Muscle layer of colon (tissue), 2 donors: ENCODE measurements around the gene TM4SF1.

Experiments
- H3K27ac ChIP-seq: one replicate; pipeline ENCODE4 v1.7.0; 2013; ENCODE audit warnings: low read depth, mild to moderate bottlenecking, low read length, moderate library complexity
- H3K27me3 ChIP-seq, 2 donors: one replicate each; pipeline ENCODE4 v1.7.0; 2013; ENCODE audit warnings: low read length in 2 of 2, mild to moderate bottlenecking in 2 of 2; ENCODE audit not compliant: insufficient read depth in 2 of 2, control insufficient read depth in 1 of 2
- H3K36me3 ChIP-seq: one replicate; pipeline ENCODE4 v1.7.0; 2013; ENCODE audit warnings: mild to moderate bottlenecking, low read length; ENCODE audit not compliant: insufficient read depth
- H3K4me1 ChIP-seq: one replicate; pipeline ENCODE4 v1.7.0; 2013; ENCODE audit warnings: mild to moderate bottlenecking, low read length; ENCODE audit not compliant: insufficient read depth
- H3K4me3 ChIP-seq, 2 donors: one replicate each; pipeline ENCODE4 v1.7.0; 2013; ENCODE audit warnings: low read length in 2 of 2, low read depth in 1 of 2, mild to moderate bottlenecking in 1 of 2, moderate library complexity in 1 of 2
- H3K9ac ChIP-seq: one replicate; pipeline ENCODE4 v1.7.0; 2013; ENCODE audit warnings: low read length
- H3K9me3 ChIP-seq: one replicate; pipeline ENCODE4 v1.7.0; 2013; ENCODE audit warnings: mild to moderate bottlenecking, low read length
- donor health status: abdominal sarcoma.
- donor health status: Adenocarcinoma of cecum.

The TM4SF1 gene

DNA sequence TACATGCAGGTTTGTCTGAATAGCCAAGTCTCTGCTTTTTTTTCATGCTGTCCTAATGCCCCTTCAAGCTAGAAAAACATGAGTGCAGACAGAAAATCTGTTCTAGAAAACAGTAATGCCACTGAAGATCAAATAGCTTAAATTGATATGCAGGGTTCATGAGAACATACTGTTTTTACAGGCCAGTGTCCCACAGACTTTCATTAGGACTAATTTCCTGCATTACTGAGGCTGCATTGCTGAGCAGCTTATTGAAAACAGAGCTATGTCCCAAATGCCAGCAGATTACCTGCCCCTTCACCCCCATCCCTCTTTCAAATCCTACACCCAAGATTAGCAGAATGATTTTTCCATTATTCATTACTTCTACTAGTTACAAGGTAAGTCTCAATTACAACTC, 44.7 kb downstream of the TM4SF1 start:
- no peaks in the 10 kb centered on the region for H3K9me3 ChIP-seq
- no peaks in the 10 kb centered on the region for H3K4me1 ChIP-seq
- H3K4me3 ChIP-seq = no peak overlapping the region
- H3K36me3 ChIP-seq = no peaks in the 10 kb centered on the region
- no peak overlapping the region for H3K27ac ChIP-seq
- H3K9ac ChIP-seq = no peak overlapping the region
- H3K27me3 ChIP-seq = no peaks in the 10 kb centered on the region

DNA sequence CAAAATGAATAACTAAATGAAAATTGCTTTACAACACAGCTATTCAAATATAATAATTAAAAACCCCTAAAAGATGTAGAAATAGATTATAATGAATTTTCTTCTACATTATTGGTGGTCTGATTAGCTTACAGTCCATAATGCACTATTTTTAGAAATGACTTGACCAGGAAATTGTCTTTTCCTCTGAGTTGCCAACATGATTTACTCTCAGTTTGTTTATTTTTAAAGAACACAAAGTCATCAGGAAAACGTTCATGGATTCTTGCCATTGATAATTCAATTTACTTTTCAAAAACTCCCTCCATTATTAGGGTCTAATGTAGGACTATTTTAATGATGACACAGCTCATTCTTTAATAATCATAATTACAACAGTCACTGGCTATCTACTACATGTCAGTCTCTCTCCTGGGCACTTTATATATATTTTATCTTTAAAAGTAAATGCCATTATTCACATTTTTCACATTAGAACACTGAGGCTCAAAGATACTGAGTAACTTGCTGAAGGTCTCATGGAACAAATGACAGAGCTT, 45.2 kb downstream of the TM4SF1 start:
- no peak overlapping the region for H3K27ac ChIP-seq
- H3K9me3 ChIP-seq = no peaks in the 10 kb centered on the region
- H3K27me3 ChIP-seq = no peaks in the 10 kb centered on the region
- H3K4me3 ChIP-seq = no peak overlapping the region
- H3K4me1 ChIP-seq = no peaks in the 10 kb centered on the region
- no peaks in the 10 kb centered on the region for H3K36me3 ChIP-seq
- no peak overlapping the region for H3K9ac ChIP-seq

DNA sequence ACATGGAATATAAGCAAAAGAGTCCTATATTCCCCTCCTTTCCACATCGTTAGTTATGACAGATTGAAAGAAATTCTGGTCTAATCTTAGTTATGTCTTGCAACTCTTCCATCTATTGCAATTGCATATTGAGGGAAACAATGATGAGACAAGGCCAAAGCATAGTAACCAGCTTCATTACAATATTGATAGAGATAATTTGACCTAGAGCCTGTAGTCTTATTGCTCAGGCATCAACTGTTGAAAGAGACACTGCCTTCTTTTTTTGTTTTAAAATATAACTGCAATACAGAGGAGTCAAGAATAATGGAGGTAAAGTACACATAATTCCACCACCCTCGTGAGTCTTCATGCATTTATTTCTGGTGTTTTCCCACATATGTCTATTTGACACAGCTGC, 46.1 kb downstream of the TM4SF1 start:
- Histone ChIP-seq H3K4me3 (no peak overlapping the region), H3K4me1 (no peaks in the 10 kb centered on the region), H3K27me3 (no peaks in the 10 kb centered on the region), H3K9me3 (no peaks in the 10 kb centered on the region), H3K9ac (no peak overlapping the region), H3K36me3 (no peaks in the 10 kb centered on the region), H3K27ac (no peak overlapping the region)

DNA sequence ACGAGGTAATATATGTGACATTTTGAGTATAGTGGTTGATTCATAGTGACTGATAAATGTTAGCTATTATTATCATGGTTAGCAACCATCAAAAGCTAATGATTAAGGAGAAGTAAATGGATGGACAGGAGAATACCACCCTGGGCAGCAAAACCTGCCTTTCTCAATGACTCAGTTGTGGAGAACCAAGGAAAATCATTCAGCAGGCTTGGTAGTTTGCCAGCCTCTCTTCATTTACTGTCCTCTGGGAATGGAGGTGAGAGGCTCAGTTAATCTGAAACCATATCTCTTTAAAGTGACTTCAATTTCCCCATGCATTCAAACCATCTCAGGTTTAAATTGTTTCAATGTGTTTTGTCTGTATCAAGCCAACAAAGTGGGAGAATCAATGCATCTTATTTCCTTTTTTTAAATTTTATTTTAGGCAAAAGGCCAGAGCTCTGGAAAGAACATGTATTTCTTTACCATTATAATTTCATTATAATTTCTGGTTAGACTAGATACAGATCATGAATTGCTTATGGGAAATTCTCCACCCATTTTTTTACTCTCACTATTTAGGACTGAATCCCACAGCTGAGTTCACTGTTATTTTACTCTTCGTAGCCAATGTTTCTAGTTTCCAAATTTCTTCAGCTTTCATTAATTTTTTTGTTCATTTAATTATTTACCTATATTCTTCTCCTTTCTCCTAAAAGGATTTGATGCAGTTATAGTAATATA, 46.7 kb downstream of the TM4SF1 start:
- H3K4me1 ChIP-seq = no peaks in the 10 kb centered on the region
- no peaks in the 10 kb centered on the region for H3K9me3 ChIP-seq
- H3K27me3 ChIP-seq = no peaks in the 10 kb centered on the region
- H3K4me3 ChIP-seq = no peak overlapping the region
- H3K9ac ChIP-seq = no peak overlapping the region
- H3K36me3 ChIP-seq = no peaks in the 10 kb centered on the region
- H3K27ac ChIP-seq = no peak overlapping the region

DNA sequence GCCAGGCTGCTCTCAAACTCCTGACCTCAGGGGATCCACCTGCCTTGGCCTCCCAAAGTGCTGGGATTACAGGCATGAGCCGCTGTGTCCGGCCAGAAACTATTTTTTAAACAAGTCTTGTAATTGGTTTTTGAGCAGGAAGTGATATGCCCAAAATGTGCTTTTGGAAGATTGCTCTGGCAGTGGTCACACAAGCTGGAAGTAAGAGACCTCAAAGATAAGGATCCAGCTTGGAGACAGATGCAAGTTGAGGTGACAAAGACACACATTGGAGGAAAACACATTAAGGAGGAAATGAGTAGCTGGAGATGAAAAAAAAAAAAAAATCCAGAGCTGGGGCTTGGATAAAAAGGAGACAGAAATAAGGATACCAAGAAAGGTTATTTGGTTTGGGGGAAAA, 50.3 kb downstream of the TM4SF1 start:
- Histone ChIP-seq H3K4me1 (no peaks in the 10 kb centered on the region), H3K27me3 (no peaks in the 10 kb centered on the region), H3K36me3 (no peaks in the 10 kb centered on the region), H3K4me3 (no peak overlapping the region), H3K9me3 (no peaks in the 10 kb centered on the region), H3K9ac (no peak overlapping the region), H3K27ac (no peak overlapping the region)

DNA sequence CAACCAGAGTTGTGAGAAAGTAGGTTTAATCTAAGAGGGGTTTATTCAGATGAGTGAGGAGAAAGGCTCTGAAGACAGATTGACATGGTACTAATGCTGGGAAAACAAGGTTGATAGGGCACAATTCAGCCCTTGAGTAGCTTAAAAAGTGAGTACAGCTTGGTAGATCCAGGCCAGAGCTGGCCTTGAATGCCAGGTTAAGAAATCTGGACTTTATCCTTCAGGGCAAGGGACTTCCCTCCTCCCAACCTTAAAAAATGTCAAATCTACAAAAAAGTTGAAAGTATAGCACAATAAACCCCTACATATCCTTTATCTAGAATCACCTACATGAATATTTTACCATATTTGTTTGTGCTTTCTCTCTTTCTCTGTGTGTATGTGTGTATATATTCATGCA, 51.9 kb downstream of the TM4SF1 start:
- Histone ChIP-seq H3K36me3 (no peaks in the 10 kb centered on the region), H3K27me3 (no peaks in the 10 kb centered on the region), H3K9me3 (no peaks in the 10 kb centered on the region), H3K9ac (no peak overlapping the region), H3K4me3 (no peak overlapping the region), H3K4me1 (no peaks in the 10 kb centered on the region), H3K27ac (no peak overlapping the region)

DNA sequence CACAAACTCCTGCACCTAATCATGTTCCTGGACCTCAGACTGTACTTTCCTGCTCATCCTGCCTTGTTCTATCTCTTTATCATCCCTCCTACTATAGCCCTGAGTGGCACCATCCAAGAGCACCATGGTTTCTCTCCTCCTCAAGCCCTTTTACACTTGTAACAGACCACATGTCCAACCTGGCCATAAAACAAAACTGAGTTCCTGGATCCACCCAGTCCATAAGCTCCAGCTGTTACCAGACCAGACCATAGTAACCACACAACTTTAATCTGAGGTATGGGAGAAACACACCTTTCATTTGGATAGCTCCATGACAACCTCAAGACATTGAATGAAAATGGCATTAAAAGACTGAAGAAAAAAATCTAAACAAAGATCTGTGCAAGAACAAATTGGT, 53.1 kb downstream of the TM4SF1 start:
- Histone ChIP-seq H3K4me1 (no peaks in the 10 kb centered on the region), H3K36me3 (no peaks in the 10 kb centered on the region), H3K27me3 (no peaks in the 10 kb centered on the region), H3K9ac (no peak overlapping the region), H3K27ac (no peak overlapping the region), H3K9me3 (no peaks in the 10 kb centered on the region), H3K4me3 (no peak overlapping the region)

DNA sequence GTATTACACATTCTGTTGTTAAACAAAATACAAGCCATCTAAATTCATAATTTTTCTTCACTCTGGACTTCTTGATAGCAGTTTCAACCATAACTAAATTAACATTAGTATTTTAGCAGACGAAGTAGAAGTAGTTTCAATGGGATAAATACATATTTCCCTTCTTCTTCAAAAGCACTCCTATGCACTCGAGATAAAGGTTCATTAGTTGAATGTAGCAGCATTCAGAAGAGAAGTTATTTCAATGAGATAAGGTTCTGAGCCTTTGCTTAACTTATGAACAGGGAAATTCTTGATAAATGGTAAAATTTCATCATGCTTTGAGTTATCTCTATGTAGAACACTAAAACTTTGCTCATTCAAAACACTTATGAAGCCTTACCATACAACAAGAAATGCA, 55.8 kb downstream of the TM4SF1 start:
- Histone ChIP-seq H3K27me3 (no peaks in the 10 kb centered on the region), H3K9ac (no peak overlapping the region), H3K4me1 (no peaks in the 10 kb centered on the region), H3K27ac (no peak overlapping the region), H3K36me3 (no peaks in the 10 kb centered on the region), H3K9me3 (no peaks in the 10 kb centered on the region), H3K4me3 (no peak overlapping the region)

DNA sequence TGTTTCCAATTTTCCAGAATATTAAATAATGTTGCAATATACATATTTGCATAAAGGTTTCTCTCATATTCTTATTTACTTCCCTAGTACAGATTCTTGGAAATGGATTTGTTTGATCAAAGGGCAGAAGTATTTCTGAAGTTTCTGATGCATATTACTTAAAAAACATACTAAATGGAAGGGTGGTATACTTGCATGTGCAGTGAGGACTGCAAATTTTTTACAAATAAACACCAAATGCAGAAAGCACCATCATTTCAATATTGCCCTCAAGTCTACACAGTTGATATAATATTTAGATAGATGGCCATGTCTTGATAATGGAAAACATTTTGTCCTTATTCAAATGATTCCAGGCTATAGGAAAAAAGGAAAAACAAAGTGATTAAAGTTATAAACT, 56.3 kb downstream of the TM4SF1 start:
- Histone ChIP-seq H3K4me3 (no peak overlapping the region), H3K27ac (no peak overlapping the region)

DNA sequence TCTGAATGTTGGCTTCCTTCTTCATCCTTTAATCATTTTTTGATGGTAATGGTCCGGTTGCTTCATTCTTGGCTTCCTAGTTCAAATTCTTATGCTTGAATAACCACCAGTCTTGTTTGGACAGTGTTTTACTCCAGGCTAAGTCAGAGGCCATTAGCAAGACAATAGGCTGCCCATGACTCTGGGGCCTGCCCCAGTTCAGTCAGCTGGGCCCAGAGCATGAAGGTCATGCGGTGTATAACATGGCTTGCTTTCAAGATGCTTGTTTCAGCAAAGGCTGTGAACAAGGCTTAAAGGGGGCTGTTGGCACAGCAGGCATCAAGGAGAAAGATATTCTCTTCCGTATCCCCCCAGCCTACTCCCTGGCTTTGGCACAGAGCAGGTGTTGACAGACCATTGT, 57.7 kb downstream of the TM4SF1 start:
- no peaks in the 10 kb centered on the region for H3K27me3 ChIP-seq
- H3K27ac ChIP-seq = no peak overlapping the region
- H3K9me3 ChIP-seq = no peaks in the 10 kb centered on the region
- H3K4me1 ChIP-seq = no peaks in the 10 kb centered on the region
- no peaks in the 10 kb centered on the region for H3K36me3 ChIP-seq
- H3K4me3 ChIP-seq = no peak overlapping the region
- no peak overlapping the region for H3K9ac ChIP-seq

More for the DNA sequence above, 56.3 kb downstream of the TM4SF1 start:
- Histone ChIP-seq H3K9me3 (no peaks in the 10 kb centered on the region), H3K27me3 (no peaks in the 10 kb centered on the region), H3K4me1 (no peaks in the 10 kb centered on the region), H3K9ac (no peak overlapping the region), H3K36me3 (no peaks in the 10 kb centered on the region)
